NCI-H187 (cell line): ENCODE data around the gene GGA1.

Experiments
- DNase-seq, 2 experiments: peaks; one replicate each; lab custom pipeline; 2025; lab: John Stamatoyannopoulos, UW

Gene GGA1

GRCh38 chr22:37674951-37675929 is 66.6 kb downstream of the GGA1 start, which contains the start of gene LGALS1:
Gene LGALS1, plus strand, starts transcription at chr22:37675636. Its CDS starts 67 bp downstream, at chr22:37675703.
- DNase-seq = peak in 1 of 2 experiments; percentile 22

GRCh38 chr22:37675930-37676735 is 67.5 kb downstream of the GGA1 start:
- DNase-seq = no peak

- peak in 1 of 2 experiments; percentile 59 for DNase-seq
These were observed 68.3 kb downstream of the GGA1 start for GRCh38 chr22:37676736-37677492.

- no peak for DNase-seq
These were observed 68.9 kb downstream of the GGA1 start for GRCh38 chr22:37677493-37677974.

GRCh38 chr22:37678372-37678771 is 69.7 kb downstream of the GGA1 start:
- no peak for DNase-seq

GRCh38 chr22:37679670-37680069 is 71.0 kb downstream of the GGA1 start:
- DNase-seq = no peak

GRCh38 chr22:37680191-37680851 is 71.7 kb downstream of the GGA1 start:
- no peak for DNase-seq

- no peak for DNase-seq
These were observed 72.4 kb downstream of the GGA1 start for GRCh38 chr22:37681001-37681424.

- DNase-seq = no peak
These were observed 73.0 kb downstream of the GGA1 start for GRCh38 chr22:37681556-37682049.
